ENCODE measurements around the gene SEMA3A. TPM values are rescaled to one million over a fixed set of nuclear protein-coding genes. Genes with fewer than 3 reads are reported as not detected.

The SEMA3A gene
- total and polyA plus RNA-seq, 2 of the 4 experiments (the other 2 are of a cell fraction), result 31.2 to 213 TPM

DNA sequence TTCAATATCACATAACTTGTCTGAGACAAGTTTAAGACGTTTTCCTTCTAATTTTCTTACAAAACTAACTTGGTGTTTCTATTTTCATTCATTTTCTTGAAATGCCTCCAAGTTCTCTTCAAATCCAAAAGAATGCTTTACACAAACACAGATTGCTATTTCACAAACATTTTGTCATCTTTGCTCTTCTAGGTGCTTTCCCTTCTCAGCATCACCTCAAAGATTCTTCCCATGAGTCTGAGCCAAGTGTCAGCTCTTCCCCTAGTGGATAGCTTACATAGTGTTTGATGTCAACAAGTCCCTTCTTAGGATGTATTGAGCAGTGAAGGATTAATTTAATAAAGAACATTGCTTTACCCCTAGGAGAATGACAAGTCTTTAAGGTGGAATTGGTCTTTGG is 38.1 kb upstream of the SEMA3A start:
- Histone ChIP-seq H3K4me1 (ENCODE audit: control insufficient read depth, insufficient read depth, low read length) (peaks cover 7% of the 10 kb centered on the region), H3K9me3 (ENCODE audit: control insufficient read depth, insufficient read depth, low read length) (no peaks in the 10 kb centered on the region), H2AK9ac (replicated peaks; ENCODE audit: low read depth, low read length, poor library complexity) (no peak overlapping the region), H2BK15ac (ENCODE audit: low read depth, low read length) (no peak overlapping the region), H3K23ac (ENCODE audit: low read depth, low read length) (no peak overlapping the region), H2BK5ac (ENCODE audit: low read depth, low read length, poor library complexity, severe bottlenecking) (peak overlapping the region; percentile 97), H3K4ac (ENCODE audit: low read depth, low read length) (no peak overlapping the region), H2AFZ (replicated peaks; ENCODE audit: low read length, poor library complexity) (no peak overlapping the region), H3K4me2 (ENCODE audit: low read depth, low read length) (peak overlapping the region; percentile 19; the same call in 1 of the 2 replicates), H3K14ac (replicated peaks; ENCODE audit: low read depth, low read length) (no peak overlapping the region), H2AK5ac (ENCODE audit: low read depth, low read length) (no peak overlapping the region), H3K9ac (ENCODE audit: low read depth, low read length) (no peak overlapping the region), H3K27ac (ENCODE audit: insufficient read depth, low read length) (peak overlapping the region; percentile 33; the same call in 1 of the 2 replicates), H3K36me3 (ENCODE audit: control insufficient read depth, insufficient read depth, low read length) (no peaks in the 10 kb centered on the region), H2BK20ac (ENCODE audit: low read depth, low read length) (no peak overlapping the region), H4K91ac (ENCODE audit: insufficient read depth, low read depth, low read length) (no peak overlapping the region), H4K5ac (ENCODE audit: low read depth, low read length) (no peak overlapping the region), H3K9me1 (ENCODE audit: insufficient read depth, low read length) (no peaks in the 10 kb centered on the region), H3K56ac (ENCODE audit: extremely low read depth, insufficient read depth, low read length) (no peak overlapping the region), H3K18ac (ENCODE audit: low read depth, low read length) (peak overlapping the region; percentile 64; the same call in 1 of the 2 replicates), H3K27me3 (ENCODE audit: control insufficient read depth, insufficient read depth, low read length) (no peaks in the 10 kb centered on the region), H2BK120ac (ENCODE audit: low read depth, low read length) (no peak overlapping the region; the same call in 1 of the 2 replicates), H4K20me1 (ENCODE audit: insufficient read depth, low read length) (no peaks in the 10 kb centered on the region), H3K4me3 (ENCODE audit: insufficient read depth, low read depth, low read length) (no peak overlapping the region), H4K8ac (ENCODE audit: low read depth in 2 of 2, low read length in 2 of 2) (no peak overlapping the region), H3K79me1 (ENCODE audit: low read depth in 1 of 2, low read length in 2 of 2) (peaks cover 6 to 9% of the 10 kb centered on the region in 2 experiments; a peak in 3 of 4 replicates)
- dilution Hi-C loops (cut with HindIII; ENCODE audit: low sequenced_read_pairs, unreplicated experiment), result no loop called here
- no TSS peak for BruUV-seq (replicated peaks)
- ATAC-seq (ENCODE audit: low read depth), result peak; percentile 50
- DNase-seq, result peak; percentile 93
- intact Hi-C loops (cut with micrococcal nuclease), result no loop called here
- POLR2A ChIA-PET (ENCODE audit: unreplicated experiment), result no interaction called here
- CTCF ChIA-PET, result interaction anchor here (0.9 to 1.1 kb wide), 2 partner anchors 21 to 238 kb away, joined by 3 read pairs; no protein-coding TSS in a partner anchor
- TF ChIP-seq CTCF (conservative IDR thresholded peaks at IDR 0.05; ENCODE audit: low read depth, low read length), result peak; percentile 31; the same call in 1 of the 2 replicates
- TF ChIP-seq POLR2A (IDR thresholded peaks at IDR 0.05; ENCODE audit: low read depth, low read length), result no peak
- TF ChIP-seq MAZ (IDR thresholded peaks at IDR 0.05; ENCODE audit: borderline replicate concordance, low read depth, low read length), result no peak
- peak; percentile 54 for TF ChIP-seq CEBPB (IDR thresholded peaks at IDR 0.05; ENCODE audit: low read depth, low read length)
- no CpG with 5 or more reads among the region's 1 CpG for WGBS, 2 experiments (ENCODE audit: extremely low coverage in 2 of 2, insufficient read length in 1 of 2)
- in situ Hi-C loops (cut with MboI; ENCODE audit: low sequenced_read_pairs), result no loop called here
